PC-9 (cell line): ENCODE measurements around the gene ECE1.
A peak's percentile ranks its signal among the peaks of the same experiment; 100 is the strongest.

Experiments used
- CTCF ChIP-seq: fragments of 200-600 bp; sonication (generic); conservative IDR thresholded peaks from 2 replicates; pipeline ENCODE4 v1.6.1; 2017; ENCODE audit warnings: mixed run types, antibody characterized with exemption, mild to moderate bottlenecking, moderate library complexity
- EZH2 ChIP-seq: fragments of 200-600 bp; sonication (generic); IDR thresholded peaks from 2 replicates; pipeline ENCODE4 v1.8.0; 2017; ENCODE audit warnings: antibody characterized with exemption, low read depth

GRCh38 chr1:21255284-21255942 lies 34.9 kb downstream of the ECE1 start:
- peak; percentile 77 for TF ChIP-seq CTCF
- no peak for TF ChIP-seq EZH2
